NT2/D1 (cell line): ENCODE data around the gene BCL11B.

Experiments
- SUZ12 ChIP-seq: IDR thresholded peaks from 2 replicates; pipeline ENCODE4 v1.6.1; 2011; ENCODE audit not compliant: insufficient read length, insufficient read depth; ENCODE audit errors: extremely low read depth
- YY1 ChIP-seq: IDR thresholded peaks from 2 replicates; pipeline ENCODE4 v1.6.1; 2011; ENCODE audit not compliant: insufficient read length, insufficient read depth
- ZNF274 ChIP-seq: IDR thresholded peaks from 2 replicates; pipeline ENCODE4 v1.6.1; 2011; ENCODE audit warnings: mild to moderate bottlenecking, low read depth, low read length

DNA sequence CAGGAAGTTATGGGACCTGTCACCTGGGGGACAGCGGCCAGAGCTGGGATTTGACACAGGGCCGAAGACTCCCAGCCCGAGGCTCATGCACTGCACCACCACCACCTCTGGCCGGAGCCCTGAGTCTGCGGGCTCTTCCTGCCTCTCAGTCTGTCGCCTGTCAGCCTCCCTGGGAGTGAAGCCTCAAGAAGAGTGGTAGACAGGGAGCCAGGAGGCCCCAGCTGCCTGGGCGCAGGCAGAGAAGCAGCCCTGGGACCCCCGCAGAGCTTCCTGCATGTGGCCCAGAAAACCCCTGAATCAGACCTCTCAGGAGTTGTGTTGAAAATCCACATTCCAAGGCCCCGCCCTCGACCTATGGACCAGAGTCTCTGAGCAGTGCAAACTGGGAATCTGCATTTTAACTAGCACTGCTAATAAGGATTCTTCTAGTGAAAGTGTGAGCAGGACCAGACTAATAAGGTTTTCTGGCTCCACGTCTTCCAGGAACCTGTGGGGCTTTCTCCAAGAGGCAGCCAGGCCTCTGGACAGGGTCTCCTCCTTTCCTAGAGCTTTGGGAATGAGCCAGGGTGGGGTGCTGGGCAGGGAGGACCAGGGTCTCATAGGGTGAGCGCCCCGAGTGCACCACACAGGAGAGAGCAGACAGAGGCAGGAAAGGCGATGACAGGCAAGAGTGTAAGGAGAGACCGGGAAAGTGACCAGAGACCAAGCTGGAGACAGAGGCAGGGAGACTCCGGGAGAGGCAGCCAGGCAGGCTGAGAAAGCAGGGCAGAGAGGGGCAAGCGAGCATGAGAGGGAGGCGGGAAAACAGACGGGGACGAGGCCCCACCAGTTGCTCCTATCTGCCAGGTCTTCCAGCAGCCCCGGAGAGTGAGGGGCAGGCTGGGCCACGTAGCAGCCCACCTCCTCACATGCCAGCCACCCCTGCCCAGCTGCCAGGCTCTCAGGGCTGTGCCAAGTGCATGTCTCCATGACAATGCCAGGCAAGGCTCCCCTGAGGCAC lies 112.4 kb downstream of the BCL11B start:
- no peak for TF ChIP-seq YY1
- no peak for TF ChIP-seq ZNF274
- TF ChIP-seq SUZ12, result no peak
